Thoracic aorta (tissue), 2 donors: ENCODE results near the gene NEDD4L. TPM values are rescaled to one million over a fixed set of nuclear protein-coding genes. Genes with fewer than 3 reads are reported as not detected.

Experiments used
- ATAC-seq: fragments of 150-250 bp; one replicate; pipeline ENCODE4 v1.8.0; 2017; ENCODE audit warnings: low read depth; ENCODE audit not compliant: insufficient number of reproducible peaks, low FRiP score
- DNase-seq: peaks from one replicate; pipeline ENCODE4 v3.0.0-alpha.2; 2020; ENCODE audit warnings: low spot score
- H3K27ac ChIP-seq, 2 donors: fragments of 200-600 bp; sonication (generic); 1 replicate in 1 of 2; 2 replicates in 1 of 2; pipeline ENCODE4 v1.5.1; 2016; ENCODE audit warnings: mild to moderate bottlenecking in 2 of 2, moderate library complexity in 2 of 2
- H3K27me3 ChIP-seq: fragments of 200-600 bp; sonication (generic); replicated peaks from 2 replicates; pipeline ENCODE4 v1.6.0; 2016; ENCODE audit warnings: mild to moderate bottlenecking; ENCODE audit not compliant: insufficient read depth
- H3K36me3 ChIP-seq: fragments of 200-600 bp; sonication (generic); one replicate; pipeline ENCODE4 v1.5.1; 2016
- H3K4me1 ChIP-seq, 2 donors: fragments of 200-600 bp; sonication (generic); 1 replicate in 1 of 2; 2 replicates in 1 of 2; pipeline versions ENCODE4 v1.5.1 to v1.6.0; 2016; ENCODE audit warnings: low read depth in 2 of 2, mild to moderate bottlenecking in 1 of 2; ENCODE audit not compliant: control insufficient read depth in 1 of 2
- H3K4me3 ChIP-seq: fragments of 200-600 bp; sonication (generic); 2 replicates; pipeline ENCODE4 v1.5.1; 2016; ENCODE audit warnings: mild to moderate bottlenecking
- H3K9me3 ChIP-seq: fragments of 200-600 bp; sonication (generic); 2 replicates; pipeline ENCODE4 v1.5.1; 2016
- CTCF ChIP-seq: fragments of 200-600 bp; sonication (generic); IDR thresholded peaks from one replicate; pipeline ENCODE4 v1.5.1; 2019; ENCODE audit warnings: antibody characterized with exemption
- total RNA-seq, 2 donors: library from RNA; depleted of rRNA; stranded (reverse); fragments of >200 nt; gene quantifications; one replicate each; pipeline versions ENCODE4 v1.1.0 to v1.2.3, GENCODE V29; 2016

Gene NEDD4L
- total RNA-seq, 2 donors from 2014 or later: 13.9 to 22.9 TPM

GRCh38 chr18:58187674-58188073 lies 143.6 kb downstream of the NEDD4L start:
- no peak overlapping the region for H3K4me3 ChIP-seq
- no peaks in the 10 kb centered on the region for H3K4me1 ChIP-seq
- no peak for DNase-seq
- ATAC-seq: no peak
- H3K36me3 ChIP-seq: no peaks in the 10 kb centered on the region
- H3K9me3 ChIP-seq: no peaks in the 10 kb centered on the region
- H3K27ac ChIP-seq: no peak overlapping the region
- H3K27me3 ChIP-seq: no peaks in the 10 kb centered on the region
- no peak for TF ChIP-seq CTCF

- DNase-seq: no peak
- Histone ChIP-seq H3K27me3 (no peaks in the 10 kb centered on the region), H3K4me3 (no peak overlapping the region), H3K36me3 (no peaks in the 10 kb centered on the region), H3K4me1 (no peaks in the 10 kb centered on the region), H3K9me3 (no peaks in the 10 kb centered on the region), H3K27ac (no peak overlapping the region)
- TF ChIP-seq CTCF: no peak
- no peak for ATAC-seq
Observed at GRCh38 chr18:58188996-58189395, 145.0 kb downstream of the NEDD4L start.

- Histone ChIP-seq H3K9me3 (no peaks in the 10 kb centered on the region), H3K27me3 (no peaks in the 10 kb centered on the region), H3K36me3 (no peaks in the 10 kb centered on the region), H3K4me1 (no peaks in the 10 kb centered on the region), H3K27ac (no peak overlapping the region), H3K4me3 (no peak overlapping the region)
- ATAC-seq: no peak
- no peak for DNase-seq
- no peak for TF ChIP-seq CTCF
Observed at GRCh38 chr18:58190842-58191530, 147.0 kb downstream of the NEDD4L start.

GRCh38 chr18:58191626-58192025 lies 147.6 kb downstream of the NEDD4L start:
- no peaks in the 10 kb centered on the region for H3K27me3 ChIP-seq
- DNase-seq: no peak
- H3K4me1 ChIP-seq: no peaks in the 10 kb centered on the region
- H3K4me3 ChIP-seq: no peak overlapping the region
- no peak overlapping the region for H3K27ac ChIP-seq
- no peak for TF ChIP-seq CTCF
- no peak for ATAC-seq
- no peaks in the 10 kb centered on the region for H3K9me3 ChIP-seq
- H3K36me3 ChIP-seq: no peaks in the 10 kb centered on the region

- H3K4me3 ChIP-seq: no peak overlapping the region
- H3K4me1 ChIP-seq: no peaks in the 10 kb centered on the region
- no peak for TF ChIP-seq CTCF
- H3K27me3 ChIP-seq: no peaks in the 10 kb centered on the region
- H3K9me3 ChIP-seq: no peaks in the 10 kb centered on the region
- H3K27ac ChIP-seq: no peak overlapping the region
- ATAC-seq (no peak), DNase-seq (no peak)
- no peaks in the 10 kb centered on the region for H3K36me3 ChIP-seq
Observed at GRCh38 chr18:58192519-58192918, 148.5 kb downstream of the NEDD4L start.
